HG02840 (cell line): ENCODE measurements around the gene MANEAL.

Experiments
- ATAC-seq: cut with Tn5 transposase; IDR thresholded peaks from one replicate; pipeline ENCODE4 v1.9.1; 2021; ENCODE audit warnings: mild to moderate bottlenecking, moderate library complexity, moderate number of reproducible peaks; ENCODE audit not compliant: unreplicated experiment, low FRiP score

Gene MANEAL

DNA sequence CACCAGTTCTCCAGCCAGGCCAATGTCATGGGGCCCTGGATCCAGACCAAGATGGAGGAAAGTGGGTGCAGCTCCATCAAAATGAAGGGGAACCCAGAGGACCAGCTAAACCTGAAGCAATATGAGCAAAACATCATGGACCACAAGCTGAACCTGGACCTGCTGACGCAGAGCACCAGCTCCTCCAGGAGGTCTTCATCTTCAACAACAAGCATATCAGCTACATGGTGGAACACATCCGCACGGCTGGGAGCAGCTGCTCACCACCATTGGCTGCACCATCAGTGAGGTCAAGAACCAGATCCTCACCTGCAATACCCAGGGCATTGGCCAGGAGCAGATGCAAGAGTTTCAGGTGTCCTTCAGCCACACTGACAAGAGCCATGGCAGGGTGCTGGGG is 15.0 kb upstream of the MANEAL start:
- ATAC-seq, result no peak

GRCh38 chr1:37782491-37782890 is 11.2 kb upstream of the MANEAL start:
- no peak for ATAC-seq

- ATAC-seq, result no peak
Measured at GRCh38 chr1:37792943-37793686, 532 bp upstream of the MANEAL start.

- ATAC-seq, result peak; percentile 33
Measured at GRCh38 chr1:37794372-37795339, 1.0 kb downstream of the MANEAL start.

DNA sequence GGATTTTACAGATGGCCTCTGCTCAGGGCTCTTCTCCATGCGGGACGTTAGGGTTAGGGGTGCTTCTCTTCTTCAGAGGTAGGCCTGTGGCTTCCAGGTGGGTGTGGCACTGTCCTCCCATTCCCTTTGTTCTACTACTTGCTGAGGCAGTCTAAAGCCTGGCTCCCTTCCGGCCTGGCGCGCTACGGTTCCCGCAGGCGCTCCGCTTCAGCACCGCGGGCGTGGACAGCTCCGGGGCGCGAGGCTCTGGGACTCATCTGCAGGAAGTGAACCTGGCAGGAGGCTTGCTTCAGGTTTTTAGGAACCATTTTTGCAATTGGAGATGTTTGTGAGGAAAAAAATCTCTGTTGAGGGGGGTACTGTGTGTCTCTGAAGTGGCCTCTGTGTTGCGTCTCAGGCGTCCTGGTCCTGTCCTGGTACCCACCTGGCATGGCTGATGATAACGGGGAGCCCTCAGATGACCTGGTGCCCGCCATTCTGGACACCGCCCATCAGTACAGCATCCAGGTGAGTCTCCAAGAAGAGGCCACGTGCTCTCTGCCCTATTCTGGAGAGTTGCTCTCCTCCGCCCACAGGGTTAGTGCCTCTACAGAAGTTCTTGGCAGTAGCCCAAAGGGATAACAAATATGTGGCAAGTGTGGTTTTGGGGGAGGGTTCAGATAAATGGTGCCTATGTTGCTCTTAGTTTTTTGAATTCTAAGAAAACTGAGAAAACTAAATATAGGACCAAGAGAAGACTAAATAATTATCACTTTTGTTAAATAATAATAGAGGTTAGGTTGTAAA is 1.9 kb downstream of the MANEAL start:
- ATAC-seq, result no peak

DNA sequence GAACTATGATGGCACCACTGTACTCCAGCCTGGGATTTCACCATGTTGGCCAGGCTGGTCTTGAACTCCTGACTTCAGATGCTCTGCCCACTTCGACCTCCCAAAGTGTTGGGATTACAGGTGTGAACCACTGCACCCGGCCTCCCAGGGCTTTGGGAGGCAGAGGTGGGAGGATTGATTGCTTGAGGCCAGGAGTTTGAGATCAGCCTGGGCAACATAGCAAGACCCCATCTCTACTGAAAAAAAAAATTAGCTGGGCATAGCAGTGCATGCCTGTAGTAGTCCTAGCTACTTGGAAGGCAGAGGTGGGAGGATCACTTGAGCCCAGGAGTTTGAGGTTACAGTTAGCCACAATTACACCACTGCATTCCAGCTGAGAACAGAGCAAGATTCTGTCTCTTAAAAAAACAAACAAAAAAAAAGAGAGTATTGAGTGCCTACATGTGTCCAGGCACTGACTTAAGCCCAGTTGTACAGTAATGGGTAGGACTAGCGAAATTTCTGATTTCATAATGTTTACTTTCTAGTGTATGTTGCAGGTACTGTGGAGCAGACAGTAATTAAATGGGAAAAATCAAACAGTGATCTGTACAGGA is 4.2 kb downstream of the MANEAL start:
- no peak for ATAC-seq

DNA sequence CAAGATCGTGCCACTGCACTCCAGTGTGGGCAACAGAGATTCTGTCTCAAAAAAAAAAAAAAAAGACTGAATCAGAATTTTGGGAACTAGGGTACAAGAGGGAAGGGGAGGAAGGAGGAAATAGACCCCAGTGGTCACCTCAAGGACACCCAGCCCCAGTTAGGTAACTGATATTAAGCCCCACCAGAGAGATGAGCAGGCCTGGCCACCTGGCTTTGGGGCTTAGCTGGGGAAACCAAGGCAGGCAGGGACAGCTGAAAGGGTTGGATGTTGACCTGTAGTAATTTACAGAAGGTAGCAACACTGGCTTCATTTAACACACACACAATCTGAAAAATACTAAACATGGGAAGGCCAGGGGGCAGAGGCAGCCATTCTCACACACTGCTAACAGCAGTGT is 8.8 kb downstream of the MANEAL start:
- ATAC-seq, result no peak

GRCh38 chr1:37807220-37807554 is 13.5 kb downstream of the MANEAL start:
- ATAC-seq, result no peak

DNA sequence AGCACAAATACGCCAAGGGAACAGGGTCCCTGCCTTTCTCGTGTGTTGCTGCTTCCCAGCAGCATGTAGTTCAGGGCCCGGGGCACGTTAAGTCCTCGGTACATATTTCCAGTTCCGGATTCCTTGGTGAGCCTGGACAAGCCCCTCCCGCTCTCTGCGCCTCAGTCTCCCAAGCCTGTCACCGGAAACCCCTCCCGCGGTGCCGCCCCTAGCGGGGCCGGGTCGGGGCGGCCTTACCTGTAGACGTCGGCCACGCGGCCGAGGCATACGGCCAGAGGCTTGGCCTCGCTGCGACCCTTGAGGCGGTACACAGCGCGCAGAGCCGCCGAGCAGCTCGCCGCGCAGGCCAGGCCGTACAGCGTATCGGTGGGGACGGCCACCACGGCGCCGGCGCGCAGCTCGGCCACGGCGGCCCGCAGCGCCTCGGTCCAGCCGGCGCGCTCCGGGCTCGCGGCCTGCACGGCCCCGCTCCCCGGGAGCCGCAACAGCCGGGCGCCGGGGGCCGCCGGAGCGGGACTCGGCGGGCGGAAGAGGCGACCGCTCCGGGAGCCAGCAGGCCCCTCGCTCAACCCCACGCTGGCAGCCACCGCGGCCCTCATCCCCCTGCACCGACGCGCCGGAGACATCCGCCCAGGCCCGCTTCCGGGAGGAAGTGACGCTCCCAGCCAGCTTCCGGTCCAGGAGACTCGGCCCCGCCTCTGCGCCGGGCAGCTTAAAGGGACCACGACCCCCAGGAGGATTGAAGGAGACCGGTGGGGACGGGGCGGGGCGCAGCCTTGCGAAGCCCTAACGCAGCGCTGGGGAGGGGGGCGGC is 14.1 kb downstream of the MANEAL start, which contains the start of the genes C1orf122 and YRDC:
TSS of gene C1orf122 (plus strand) at position 236 of the 814 bp plus-strand sequence. CDS start 615 bp downstream, outside the sequence.
TSS of gene YRDC (minus strand) at position 654 of the 814 bp plus-strand sequence. CDS start at position 626, 28 bp downstream.
- peak; percentile 92 for ATAC-seq

- ATAC-seq, result peak; percentile 35
Measured at GRCh38 chr1:37808369-37809319, 15.0 kb downstream of the MANEAL start.

DNA sequence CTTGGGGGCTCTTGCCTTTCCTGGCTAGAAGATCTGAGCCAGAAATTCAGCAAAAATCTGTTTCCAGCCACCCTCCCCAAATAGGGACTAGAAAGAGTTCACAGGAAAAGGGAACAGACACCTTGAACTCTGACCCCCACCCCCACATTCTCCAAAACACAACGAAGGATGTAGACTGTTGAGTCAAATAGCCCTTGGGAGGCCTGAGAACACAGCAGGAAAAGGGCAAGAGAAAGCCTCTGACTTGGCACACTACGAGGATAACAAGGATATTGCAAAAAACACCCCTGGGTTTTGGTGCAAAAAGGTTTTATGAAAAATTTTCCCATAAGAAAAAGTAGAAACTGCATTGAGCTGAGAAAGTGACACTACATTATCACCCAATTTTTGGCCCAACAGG is 16.3 kb downstream of the MANEAL start:
- no peak for ATAC-seq

DNA sequence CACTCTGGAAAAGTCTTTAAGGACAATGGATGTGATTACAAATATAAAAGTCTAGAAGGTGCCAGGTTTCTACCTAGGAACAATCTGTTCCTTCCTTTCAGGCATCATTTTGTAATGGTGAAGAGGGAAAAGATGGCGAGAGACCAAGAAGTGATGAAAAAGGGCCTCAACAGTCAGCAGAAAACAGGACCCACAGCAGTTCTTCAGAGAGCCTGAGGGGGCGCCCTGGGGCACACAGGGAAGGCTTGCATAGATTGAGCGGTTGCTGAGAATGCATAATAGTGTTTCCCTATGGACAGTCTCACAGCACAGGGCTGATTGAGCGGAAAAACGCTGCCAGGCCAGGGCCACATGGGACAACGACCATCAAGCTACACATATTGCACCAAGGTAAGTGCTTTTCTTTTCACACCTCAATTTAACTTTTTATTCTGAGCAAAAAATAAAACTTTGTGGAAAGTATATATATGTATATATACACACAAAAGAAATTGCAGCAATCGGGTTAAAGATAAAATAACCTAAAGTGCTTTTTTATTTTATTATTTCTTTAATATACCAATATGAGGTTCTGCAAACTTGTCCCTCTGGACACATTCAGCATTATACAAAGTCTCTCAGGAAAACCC is 17.5 kb downstream of the MANEAL start:
- no peak for ATAC-seq

DNA sequence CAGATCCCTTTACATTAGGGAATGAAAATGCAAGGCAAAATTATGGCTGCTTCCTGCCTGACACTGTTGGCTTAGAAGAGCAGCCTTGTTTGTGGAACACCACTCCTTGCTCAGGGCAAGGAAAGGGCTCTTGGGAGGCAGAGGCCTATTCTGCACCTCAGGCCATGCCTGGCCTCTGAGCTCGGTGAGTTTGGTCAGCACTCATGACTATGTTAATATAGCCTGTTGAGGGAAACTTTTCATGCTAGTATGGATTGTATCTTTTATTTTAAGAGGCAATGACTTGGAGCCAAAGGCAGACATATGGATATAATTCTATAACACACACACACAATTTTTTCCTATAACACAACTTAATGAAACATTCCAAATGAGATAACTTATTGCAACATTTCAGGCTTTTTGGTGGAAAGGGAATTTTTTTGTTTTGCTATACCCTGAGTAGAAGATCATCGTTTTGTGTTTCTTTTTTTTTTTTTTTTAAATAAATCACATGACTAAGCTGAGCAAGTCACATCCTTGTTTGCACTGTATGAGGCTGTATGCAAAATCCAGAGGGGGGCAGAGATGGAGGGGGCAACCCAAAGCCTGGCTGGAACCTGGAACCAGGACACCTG is 20.0 kb downstream of the MANEAL start:
- no peak for ATAC-seq

GRCh38 chr1:37814252-37814651 is 20.6 kb downstream of the MANEAL start:
- ATAC-seq, result no peak

- ATAC-seq, result no peak
Measured at GRCh38 chr1:37817481-37817880, 23.8 kb downstream of the MANEAL start.

DNA sequence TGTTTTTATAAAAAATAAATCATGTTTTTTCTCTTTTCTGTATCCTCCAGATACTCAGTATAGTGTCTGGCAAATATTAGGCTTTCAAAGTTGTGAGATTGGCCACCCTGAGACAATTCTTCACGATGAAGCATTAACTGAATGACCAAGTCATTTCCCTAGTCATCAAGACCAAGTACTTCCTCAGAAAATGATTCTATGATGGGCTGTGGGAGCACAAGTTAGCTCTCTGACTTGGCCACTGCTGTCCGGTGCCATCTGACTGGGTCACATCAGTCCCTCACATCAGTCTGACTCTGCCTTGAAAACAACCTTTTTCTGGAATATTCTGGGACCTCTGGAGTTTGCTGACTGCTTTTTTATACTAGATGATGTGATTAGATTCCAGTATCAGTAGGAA is 27.8 kb downstream of the MANEAL start:
- no peak for ATAC-seq
